Stimulated activated CD8-positive, alpha-beta memory T cell treated with anti-CD3 and anti-CD28 coated beads, Interleukin-7, amount 100 ng/mL, for 48 hours (primary cell): ENCODE data around the gene NKX6-2.

Source experiments
- DNase-seq, 2 donors: peaks; one replicate each; pipeline ENCODE4 v3.0.0-alpha.2; 2020; ENCODE audit warnings: low read depth in 1 of 2; ENCODE audit errors: extremely low read depth in 1 of 2

Gene NKX6-2

DNA sequence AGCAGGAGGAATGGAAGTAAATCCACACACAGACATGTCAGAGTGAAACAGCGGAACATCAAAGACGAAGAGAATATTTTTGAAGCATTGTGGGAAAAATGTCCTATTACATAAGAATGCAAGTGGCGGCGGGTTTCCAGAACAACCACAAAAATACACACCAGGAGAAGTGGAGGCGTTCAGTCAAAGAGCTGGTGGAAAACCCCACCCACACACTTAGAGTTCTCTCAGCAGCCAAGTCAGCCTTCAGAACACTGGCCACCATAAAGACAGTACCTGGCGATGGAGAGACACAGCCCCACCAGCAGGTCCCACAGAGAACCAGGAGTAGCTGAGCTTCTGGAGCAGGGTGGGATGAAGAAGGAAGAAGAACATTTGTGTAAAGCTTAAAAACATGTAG lies 23.7 kb downstream of the NKX6-2 start:
- no peak for DNase-seq

DNA sequence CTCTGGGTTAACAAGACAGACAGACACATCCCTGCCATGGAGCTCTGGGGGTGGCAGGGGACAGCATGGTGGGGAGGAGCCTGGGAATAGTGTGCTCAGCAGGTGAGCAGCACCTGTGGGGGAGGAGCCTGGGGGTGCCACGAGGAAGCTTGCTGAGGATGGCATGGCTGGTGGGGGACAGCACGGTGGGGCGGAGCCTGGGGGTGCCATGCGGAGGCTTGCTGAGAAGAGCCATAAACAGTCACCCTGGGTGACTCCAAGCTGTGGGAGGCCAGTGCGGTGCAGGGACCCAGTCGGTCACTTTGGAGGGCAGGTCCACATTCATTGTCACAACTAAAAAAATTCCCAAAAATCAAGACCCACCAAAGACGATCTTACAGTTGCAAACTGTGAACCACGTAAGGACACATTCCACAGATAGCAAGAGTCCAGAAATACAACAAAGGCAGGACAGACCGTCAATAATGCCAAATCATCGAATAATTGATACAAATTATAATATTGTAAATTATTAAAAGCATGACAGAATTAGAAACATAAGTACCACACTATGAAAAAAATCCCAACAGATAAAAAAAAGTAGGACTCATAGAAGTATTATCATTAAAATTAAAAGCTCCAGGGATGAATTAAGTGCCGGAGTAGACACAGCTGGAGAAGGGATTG lies 24.4 kb downstream of the NKX6-2 start:
- no peak for DNase-seq

DNA sequence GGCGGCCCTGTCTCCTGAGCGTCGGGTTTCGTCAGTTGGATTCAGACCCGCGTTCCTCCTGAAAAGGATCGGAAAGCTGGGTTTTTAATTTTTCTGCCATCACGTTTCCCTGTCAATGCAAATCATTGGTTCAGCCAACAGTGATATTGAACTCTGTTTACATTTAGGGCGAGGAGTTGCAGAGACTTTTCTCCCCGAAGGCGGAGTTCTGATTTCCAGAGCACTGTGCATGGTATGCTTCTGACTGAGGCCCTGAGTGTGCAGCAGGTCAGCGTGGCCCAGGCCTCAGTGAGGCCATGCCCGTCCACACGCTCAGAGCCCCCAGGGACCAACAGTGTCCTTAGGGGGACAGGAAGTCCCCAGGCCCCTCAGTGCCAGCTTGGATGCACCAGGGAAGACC lies 27.1 kb downstream of the NKX6-2 start:
- no peak for DNase-seq

DNA sequence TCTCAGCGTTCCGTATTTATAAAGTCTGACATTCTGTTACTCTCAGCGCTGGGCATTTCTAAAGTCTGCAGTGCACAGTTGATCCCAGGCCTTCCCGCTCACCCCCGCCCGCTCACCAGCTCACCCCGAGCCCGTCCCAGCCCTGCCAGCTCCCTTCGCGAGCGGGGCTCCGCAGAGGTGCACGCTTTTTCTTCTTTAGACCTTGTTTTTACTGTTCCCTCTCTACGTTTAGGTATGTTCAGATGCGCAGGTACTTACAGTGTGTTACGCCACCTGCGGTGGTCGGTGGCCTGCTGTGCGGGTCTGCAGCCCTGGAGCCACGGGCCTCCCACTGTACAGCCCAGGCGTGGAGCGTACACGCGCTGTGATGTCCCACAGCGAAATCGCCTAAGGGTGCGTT lies 28.8 kb downstream of the NKX6-2 start:
- no peak for DNase-seq

DNA sequence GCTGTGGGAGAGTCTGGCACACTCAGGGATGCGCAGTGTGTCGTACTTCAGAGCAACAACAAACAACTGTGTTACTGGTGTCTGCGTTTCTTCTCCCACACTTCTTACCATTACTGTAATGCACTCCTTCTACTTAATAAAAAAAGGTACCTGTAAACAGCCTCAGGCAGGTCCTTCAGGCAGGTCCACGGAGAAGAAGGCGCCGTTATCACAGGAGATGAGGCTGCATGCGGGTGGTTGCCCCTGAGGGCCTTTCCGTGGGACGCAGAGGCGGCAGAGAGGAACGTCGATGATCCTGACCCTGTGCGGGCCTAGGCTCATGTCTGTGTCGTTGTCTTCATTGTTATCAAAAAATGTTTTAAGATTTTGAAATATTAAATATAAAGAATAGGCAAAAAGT lies 29.4 kb downstream of the NKX6-2 start:
- DNase-seq, result no peak

DNA sequence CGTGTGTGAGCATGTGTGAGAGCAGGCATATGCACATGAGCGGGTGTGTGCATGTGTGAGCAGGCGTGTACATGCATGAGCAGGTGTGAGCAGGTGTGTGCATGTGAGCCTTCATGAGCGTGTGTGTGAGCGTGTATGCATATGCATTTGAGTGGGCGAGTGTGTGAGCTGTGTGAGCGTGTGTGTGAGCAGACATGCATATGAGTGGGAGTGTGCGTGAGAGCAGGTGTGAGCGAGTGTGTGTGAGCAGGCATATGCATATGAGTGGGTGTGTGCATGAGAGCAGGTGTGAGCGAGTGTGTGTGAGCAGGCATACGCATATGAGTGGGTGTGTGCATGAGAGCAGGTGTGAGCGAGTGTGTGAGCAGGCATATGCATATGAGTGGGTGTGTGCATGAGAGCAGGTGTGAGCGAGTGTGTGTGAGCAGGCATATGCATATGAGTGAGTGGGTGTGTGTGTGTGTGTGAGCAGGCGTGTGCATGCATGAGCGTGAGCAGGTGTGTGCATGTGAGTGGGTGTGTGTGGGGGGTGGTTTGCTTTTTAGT lies 30.7 kb downstream of the NKX6-2 start:
- no peak for DNase-seq

DNA sequence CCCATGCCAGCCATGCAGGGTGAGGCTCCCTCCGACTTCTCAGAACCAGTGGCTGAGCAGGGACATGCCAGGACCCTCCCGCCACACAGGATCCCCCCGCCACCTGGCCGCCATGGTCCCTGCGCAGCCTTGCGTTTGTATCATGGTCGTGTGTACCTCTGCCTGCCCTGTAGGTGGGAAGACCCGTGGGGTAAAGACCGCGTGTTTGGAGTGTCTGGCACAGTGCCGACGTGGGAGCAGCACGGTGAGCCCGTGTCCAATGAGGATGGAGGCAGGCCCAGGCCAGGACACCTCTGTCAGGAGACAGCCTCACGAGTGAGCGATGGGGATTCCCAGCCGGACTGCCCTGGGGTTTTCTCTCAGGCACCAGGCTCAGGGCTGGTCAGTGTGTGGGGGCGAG lies 31.9 kb downstream of the NKX6-2 start:
- DNase-seq, result no peak

DNA sequence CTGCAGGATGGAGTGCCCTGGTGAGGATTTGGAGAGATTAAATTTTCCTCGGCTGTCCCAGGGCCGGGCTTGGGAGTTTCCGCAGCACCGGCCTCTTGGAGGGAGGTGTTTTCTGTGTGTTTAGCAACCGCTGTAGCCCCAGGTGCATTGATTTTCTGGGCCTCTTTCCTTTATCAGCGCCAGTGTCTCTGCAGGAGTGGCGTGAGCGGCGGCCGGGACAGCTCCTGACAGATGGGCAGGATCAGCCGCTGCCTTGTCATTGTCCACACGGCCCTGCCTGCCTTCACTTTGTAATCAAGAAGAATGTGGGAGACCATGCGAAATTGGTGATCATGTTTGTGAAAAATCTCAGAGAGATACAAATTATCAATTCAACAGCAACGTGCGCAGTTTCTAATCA lies 32.4 kb downstream of the NKX6-2 start:
- DNase-seq, result no peak

DNA sequence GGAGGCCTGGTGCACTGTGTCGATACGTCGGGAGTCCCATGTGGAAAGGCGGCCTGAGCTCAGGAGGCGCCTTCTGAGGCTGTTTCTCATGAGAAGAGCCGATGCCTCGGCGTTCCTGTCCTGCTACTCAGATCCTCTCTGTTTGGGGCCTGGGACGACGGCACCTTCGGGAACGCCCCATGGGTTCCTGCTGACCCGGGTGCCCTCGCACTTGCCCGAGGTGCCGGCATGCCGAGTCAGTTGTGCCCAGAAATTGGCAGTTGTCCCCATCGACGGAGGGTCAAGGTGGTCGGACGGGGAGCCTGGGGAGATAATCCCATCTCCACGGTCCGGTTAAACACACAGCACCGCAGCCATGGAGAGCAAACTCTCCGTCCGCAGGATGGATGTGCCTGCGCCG lies 33.0 kb downstream of the NKX6-2 start:
- no peak for DNase-seq

DNA sequence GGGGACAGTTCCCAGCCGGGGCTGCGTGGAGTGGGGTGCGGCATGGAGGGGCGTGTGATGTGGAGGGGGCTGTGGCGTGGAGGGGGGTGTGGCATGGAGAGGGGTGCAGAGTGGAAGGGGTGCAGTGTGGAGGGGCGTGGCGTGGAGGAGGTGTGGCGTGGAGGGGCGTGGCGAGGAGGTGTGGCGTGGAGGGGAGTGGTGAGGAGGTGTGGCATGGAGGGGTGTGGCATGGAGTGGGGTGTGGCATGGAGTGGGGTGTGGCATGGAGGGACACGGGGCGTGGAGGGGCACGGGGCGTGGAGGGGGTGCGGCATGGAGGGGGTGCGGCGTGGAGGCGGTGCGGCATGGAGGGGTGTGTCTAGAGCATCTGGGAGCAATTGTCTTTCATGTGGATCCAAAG lies 33.6 kb downstream of the NKX6-2 start:
- DNase-seq, result no peak

DNA sequence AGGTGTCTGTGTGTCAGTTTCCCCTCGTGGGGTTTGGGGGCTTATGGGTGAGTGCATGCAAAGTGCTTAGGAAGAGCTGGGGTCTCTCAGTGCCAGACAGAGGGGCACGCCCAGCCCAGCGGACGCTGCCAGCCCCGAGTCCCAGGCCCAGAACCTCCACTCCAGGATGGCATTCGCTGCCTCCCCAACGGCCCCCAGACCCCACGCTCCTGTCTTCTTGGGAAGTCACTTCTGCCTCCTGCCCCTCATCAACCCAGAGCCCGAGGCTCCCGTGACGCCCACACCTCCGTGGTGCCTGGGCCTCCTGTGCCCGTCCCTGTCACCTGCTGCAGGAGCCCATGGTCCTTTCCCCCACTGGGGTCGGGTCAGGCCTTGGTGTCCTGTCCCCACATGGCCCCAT lies 35.0 kb downstream of the NKX6-2 start:
- no peak for DNase-seq

DNA sequence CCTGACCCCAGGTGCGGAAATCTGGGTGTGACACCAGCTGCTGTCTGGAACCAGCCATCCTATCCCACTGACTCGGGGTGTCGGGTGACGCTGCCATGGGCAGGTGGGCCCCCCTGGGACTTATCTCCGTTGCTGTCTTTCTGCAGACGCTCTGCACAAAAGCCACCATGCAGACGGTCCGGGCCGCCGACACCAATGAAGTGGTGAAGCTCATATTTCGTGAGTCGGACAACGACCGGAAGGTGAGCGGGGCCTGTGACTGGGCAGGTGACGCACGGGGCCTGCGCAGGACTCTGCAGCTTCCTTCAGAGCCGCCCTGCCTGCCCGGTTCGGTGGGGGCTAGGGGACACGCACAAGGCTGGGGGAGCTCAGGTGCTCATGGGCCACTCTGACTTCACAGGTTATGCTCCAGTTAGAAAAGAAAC lies 36.6 kb downstream of the NKX6-2 start:
- no peak for DNase-seq

DNA sequence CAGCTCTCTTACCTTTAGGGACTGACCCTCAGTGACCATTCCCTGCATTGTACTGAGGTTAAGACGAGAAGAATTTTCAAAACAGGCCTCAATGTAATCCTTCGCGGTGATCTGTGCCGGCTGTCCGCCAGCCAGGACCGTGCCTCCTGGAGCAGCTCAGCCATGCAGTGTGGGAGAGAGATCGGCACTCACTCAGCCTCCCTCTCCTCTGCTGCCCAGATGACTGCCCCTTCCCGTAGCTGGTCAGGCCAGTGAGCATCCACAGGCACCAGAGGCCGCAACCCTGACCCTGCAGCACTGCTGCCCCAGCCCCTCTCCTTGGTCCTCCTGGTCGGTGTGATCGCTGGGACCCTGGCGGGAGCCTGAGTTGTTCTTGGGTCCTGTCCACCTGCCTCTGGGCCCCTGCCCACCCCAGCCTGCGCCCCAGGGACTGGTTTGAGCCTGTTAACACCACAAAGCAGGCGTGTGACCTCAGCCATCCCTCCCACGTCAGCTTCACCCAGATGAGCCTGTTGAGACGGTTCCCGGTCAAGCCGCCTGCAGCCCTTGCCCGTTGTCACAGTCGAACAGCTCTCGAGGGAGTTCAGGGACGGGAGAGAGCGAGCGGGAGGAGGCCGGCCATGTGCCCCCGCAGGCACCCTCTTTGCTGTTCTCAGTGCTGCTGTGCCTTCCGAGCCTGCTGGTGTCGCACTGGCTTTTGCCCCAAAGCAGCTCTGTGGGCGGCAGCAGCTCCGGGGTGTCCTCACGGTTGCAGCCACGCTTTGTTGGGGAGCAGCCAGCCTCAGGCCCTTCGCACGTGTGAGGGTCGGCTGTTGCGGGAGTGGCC lies 37.2 kb downstream of the NKX6-2 start:
- DNase-seq, result no peak

DNA sequence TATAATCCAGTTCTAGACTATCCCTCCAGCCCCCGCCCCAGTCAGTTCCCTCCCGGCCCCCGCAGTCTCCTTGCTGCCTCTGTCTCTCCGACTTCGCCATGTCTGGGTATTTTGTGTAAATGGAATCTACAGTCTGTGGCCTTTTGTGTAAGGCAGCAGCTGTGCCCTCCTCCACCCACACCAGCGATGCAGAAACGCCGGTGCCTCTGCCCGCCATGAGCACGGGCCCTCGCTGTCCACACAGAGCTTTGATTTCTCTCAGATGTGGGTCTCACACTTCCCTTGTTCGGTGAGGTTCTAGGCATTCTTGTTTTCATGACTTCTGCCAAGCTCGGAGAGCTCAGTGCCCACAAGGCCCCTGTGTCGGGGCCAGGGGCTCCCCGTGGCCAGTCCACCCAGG lies 37.8 kb downstream of the NKX6-2 start:
- DNase-seq, result no peak

DNA sequence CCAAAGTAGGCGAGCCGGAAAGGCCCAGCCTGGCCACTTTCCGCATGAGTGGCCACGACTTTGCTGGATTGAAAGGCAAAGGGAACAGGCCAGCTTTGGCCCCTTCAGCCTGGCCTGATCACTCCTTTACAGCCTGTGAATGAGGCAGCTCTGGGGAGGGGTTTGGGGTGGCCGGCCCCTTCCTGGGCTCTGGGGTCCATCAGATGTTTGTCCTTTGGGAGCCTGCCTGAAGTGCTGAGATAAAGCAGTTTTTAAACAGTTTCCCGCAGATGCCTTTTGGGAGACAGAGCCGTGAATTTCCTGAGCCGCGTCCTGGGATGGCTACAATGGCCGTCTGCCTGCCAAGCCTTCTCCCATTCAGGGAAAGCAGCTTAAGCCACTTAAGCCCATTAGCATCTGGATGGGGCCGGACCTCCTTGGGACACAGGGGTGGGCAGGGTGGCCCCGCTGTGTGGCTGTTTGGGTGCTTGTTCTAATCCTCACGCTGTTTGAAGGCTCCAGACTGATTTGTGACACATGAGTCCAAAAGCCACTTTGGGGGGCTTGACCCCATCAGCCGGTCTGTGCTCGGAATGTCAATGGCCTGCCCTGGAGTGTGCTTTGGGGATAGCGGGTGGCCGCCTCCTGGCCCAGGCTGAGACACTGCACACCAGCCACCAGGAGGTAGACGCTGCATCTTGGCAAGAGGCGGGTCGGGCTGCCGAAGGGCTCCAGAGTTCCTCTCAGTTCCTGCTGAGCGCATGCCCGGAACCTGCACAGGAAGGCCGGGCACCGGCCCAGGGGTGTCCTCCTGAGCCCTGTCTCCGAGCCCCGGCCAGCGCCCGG lies 38.9 kb downstream of the NKX6-2 start:
- DNase-seq, result no peak

DNA sequence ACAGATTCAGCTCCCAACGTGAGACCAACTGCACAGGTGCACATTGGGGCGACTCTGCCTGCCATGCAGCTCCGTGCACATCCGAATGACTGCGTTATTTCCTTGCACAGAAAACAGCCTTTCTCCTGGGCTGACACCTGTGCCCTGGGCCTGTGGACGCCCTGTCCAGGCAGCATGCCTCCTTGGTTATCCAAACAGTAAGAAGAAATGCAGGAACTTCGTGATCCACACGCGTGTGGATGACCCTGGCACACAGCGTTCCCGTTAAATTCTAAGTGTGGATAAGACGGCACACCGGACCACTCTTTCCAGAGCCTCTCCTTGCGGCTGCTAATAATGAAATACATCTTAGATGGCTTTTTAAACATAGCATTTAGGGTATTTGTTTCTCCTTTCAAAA lies 39.6 kb downstream of the NKX6-2 start:
- no peak for DNase-seq

DNA sequence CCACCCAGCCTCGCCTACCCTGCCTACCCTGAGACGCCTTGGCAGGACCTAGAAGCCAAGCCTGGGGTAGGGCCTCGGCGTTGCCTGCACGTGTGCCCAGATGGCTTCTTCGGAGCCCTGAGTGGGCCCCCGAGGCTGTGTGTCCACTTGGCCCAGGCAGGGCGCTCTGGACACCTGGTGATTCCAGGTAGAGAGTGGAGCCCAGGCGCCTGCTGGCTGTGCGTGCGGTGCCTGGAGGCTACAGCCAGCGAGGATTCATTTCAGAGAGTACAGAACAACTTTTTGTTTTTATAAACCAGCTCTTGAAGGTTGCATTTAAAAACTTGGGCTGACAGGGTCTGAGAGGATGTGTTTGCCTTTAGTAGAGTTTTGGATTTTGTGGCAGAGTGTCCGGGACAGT lies 40.0 kb downstream of the NKX6-2 start:
- DNase-seq, result no peak

DNA sequence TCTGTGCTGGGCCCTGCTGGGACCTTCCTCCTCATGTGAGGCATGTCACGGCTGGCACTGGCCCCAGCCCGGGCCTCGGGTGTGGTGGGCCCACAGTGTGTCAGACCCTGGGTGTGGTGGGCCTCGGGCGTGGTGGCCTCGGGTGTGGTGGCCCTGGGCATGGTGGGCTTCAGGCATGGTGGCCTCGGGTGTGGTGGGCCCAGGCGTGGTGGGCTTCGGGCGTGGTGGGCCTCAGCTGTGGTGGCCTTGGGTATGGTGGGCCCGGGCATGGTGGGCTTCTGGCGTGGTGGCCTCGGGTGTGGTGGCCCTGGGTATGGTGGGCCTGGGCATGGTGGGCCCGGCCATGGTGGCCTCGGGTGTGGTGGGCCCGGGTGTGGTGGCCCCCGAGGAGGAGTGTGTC lies 40.4 kb downstream of the NKX6-2 start:
- DNase-seq, result no peak

DNA sequence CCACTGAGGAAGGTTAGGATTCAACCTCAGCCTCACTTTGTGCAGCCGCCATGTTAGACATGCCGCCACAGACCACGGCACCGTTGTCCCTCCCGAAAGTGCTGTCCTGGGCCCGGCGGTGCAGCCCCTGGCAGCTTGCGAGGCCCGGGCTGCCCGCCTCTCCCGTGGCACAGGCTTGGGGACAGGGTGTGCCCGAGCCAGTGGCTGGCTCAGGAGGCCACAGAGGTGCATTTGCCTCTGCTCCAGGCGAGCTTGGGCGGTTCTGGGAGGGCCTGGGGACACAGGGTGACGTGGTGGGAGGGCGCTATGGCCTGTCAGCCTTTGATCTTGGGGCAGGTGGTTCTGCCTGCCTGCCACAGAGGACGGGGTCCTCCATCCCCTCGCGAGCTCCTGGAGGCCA lies 41.1 kb downstream of the NKX6-2 start:
- no peak for DNase-seq

DNA sequence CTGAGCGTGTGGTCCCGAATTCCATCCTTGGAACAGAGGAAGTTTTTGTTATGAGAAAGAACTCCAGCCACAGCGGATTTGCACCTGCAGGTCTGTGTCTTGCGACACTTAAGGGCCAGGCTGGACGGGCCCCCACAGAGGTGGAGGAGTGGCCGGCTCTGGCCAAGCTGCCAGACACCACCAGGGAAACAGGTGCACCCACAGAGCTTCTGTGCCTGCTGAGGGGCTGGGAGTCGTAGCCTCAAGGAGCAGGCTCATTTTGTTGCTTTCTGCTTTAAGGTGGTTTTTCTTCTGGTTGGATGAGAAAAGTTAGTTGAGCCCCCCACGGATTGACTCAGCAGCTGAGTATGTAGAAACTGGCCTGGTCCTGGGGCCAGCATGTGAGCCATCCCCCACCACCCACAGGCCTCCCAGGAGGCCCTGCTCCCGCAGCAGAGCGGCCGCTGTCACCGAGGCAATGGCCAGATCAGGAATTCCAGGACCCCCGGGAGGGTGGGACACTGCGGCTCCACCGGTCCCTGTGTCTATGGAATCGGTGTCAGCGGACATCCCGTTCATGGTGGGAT lies 41.9 kb downstream of the NKX6-2 start:
- no peak for DNase-seq
